WTC11 (cell line): ENCODE results near the gene TTC28. TPM values are rescaled to one million over a fixed set of nuclear protein-coding genes. Genes with fewer than 3 reads are reported as not detected.
"Not testable (repeated sequence)": the region's sequence is repeated elsewhere in the genome, so short reads cannot be mapped to it uniquely, and the experiment has no call there.

Experiments used
- ATAC-seq: fragments of 200-7000 bp; cut with Tn5 transposase; 2 replicates; pipeline ENCODE4 v1.10.0; 2021; ENCODE audit warnings: mild to moderate bottlenecking, moderate library complexity
- CTCF ChIA-PET: fragments of 300-600 bp; sonication (Branson Sonifier 250); formaldehyde crosslinking; loops from one replicate; lab custom pipeline; 2021; ENCODE audit warnings: antibody characterized with exemption; lab: Charles Lee
- POLR2A ChIA-PET: fragments of 350-600 bp; sonication (Branson Sonifier 250); formaldehyde crosslinking; loops from one replicate; lab custom pipeline; 2021; ENCODE audit warnings: antibody characterized with exemption; lab: Charles Lee
- DNase-seq: peaks from one replicate; pipeline ENCODE4 v3.0.0; 2021; ENCODE audit warnings: low spot score
- H3K27ac Mint-ChIP-seq: 2 replicates; pipeline ENCODE4 v1.8.0; 2021; ENCODE audit warnings: mixed read lengths
- H3K27me3 Mint-ChIP-seq: 2 replicates; pipeline ENCODE4 v1.8.0; 2021; ENCODE audit warnings: low read depth, mild to moderate bottlenecking, moderate library complexity, mixed read lengths
- H3K36me3 Mint-ChIP-seq: 2 replicates; pipeline ENCODE4 v1.8.0; 2021; ENCODE audit warnings: mixed read lengths
- H3K4me1 Mint-ChIP-seq: 2 replicates; pipeline ENCODE4 v1.8.0; 2022; ENCODE audit warnings: mixed read lengths
- H3K4me3 Mint-ChIP-seq: 2 replicates; pipeline ENCODE4 v1.8.0; 2021; ENCODE audit warnings: mild to moderate bottlenecking, moderate library complexity, mixed read lengths
- H3K9me3 Mint-ChIP-seq: 2 replicates; pipeline ENCODE4 v1.8.0; 2021; ENCODE audit warnings: mixed read lengths
- ATF2 ChIP-seq: sonication (generic); formaldehyde crosslinking; IDR thresholded peaks from 2 replicates; pipeline ENCODE4 v1.8.1; 2022; ENCODE audit warnings: low read depth, missing genetic modification reagents, borderline replicate concordance
- CTCF ChIP-seq: fragments of 200-600 bp; IDR thresholded peaks from 2 replicates; pipeline ENCODE4 v1.8.0; 2022; ENCODE audit warnings: antibody characterized with exemption
- ERG ChIP-seq: fragments of 250-450 bp; sonication (Bioruptor Pico); IDR thresholded peaks from 2 replicates; pipeline ENCODE4 v1.8.0; 2021; ENCODE audit warnings: mild to moderate bottlenecking
- GABPB1 ChIP-seq: sonication (generic); formaldehyde crosslinking; IDR thresholded peaks from 2 replicates; pipeline ENCODE4 v1.8.1; 2023; ENCODE audit warnings: mild to moderate bottlenecking, missing genetic modification reagents
- IRF1 ChIP-seq: sonication (generic); formaldehyde crosslinking; IDR thresholded peaks from 2 replicates; pipeline ENCODE4 v1.8.0; 2023; ENCODE audit warnings: missing genetic modification reagents
- MXD4 ChIP-seq: fragments of 250-450 bp; sonication (Bioruptor Pico); IDR thresholded peaks from 2 replicates; pipeline ENCODE4 v1.8.0; 2021; ENCODE audit warnings: mild to moderate bottlenecking, moderate library complexity, borderline replicate concordance
- NR3C1 ChIP-seq: sonication (generic); formaldehyde crosslinking; conservative IDR thresholded peaks from 2 replicates; pipeline ENCODE4 v1.8.1; 2023; ENCODE audit warnings: low read depth, mild to moderate bottlenecking, missing genetic modification reagents
- OVOL2 ChIP-seq: fragments of 250-450 bp; sonication (Bioruptor Pico); IDR thresholded peaks from 2 replicates; pipeline ENCODE4 v1.9.0; 2021; ENCODE audit warnings: mild to moderate bottlenecking, borderline replicate concordance
- PREB ChIP-seq: sonication (generic); formaldehyde crosslinking; IDR thresholded peaks from 2 replicates; pipeline ENCODE4 v1.8.1; 2022; ENCODE audit warnings: mild to moderate bottlenecking, missing genetic modification reagents, moderate library complexity, borderline replicate concordance
- SMAD3 ChIP-seq: sonication (generic); formaldehyde crosslinking; IDR thresholded peaks from 2 replicates; pipeline ENCODE4 v1.8.0; 2022; ENCODE audit warnings: missing genetic modification reagents, mild to moderate bottlenecking, borderline replicate concordance
- SP1 ChIP-seq: sonication (generic); formaldehyde crosslinking; conservative IDR thresholded peaks from 2 replicates; pipeline ENCODE4 v1.8.1; 2022; ENCODE audit warnings: missing genetic modification reagents
- STAT6 ChIP-seq: sonication (generic); formaldehyde crosslinking; conservative IDR thresholded peaks from 2 replicates; pipeline ENCODE4 v1.8.1; 2023; ENCODE audit warnings: mild to moderate bottlenecking, low read depth, missing genetic modification reagents, moderate library complexity
- ZBTB21 ChIP-seq: sonication (generic); formaldehyde crosslinking; IDR thresholded peaks from 2 replicates; pipeline ENCODE4 v1.8.1; 2023; ENCODE audit warnings: mild to moderate bottlenecking, missing genetic modification reagents, borderline replicate concordance
- ZNF138 ChIP-seq: sonication (generic); formaldehyde crosslinking; conservative IDR thresholded peaks from 2 replicates; pipeline ENCODE4 v1.8.1; 2022; ENCODE audit warnings: mild to moderate bottlenecking, moderate library complexity, missing genetic modification reagents
- total RNA-seq: library from RNA; stranded (reverse); gene quantifications from 3 replicates; pipeline ENCODE4 v1.2.3, GENCODE V29; 2021

TTC28 gene
- total RNA-seq, 1 experiment from 2014 or later: 13.0 TPM

- Mint-ChIP-seq H3K9me3 (no peaks in the 10 kb centered on the region), H3K36me3 (no peaks in the 10 kb centered on the region), H3K4me1 (peaks cover 4% of the 10 kb centered on the region; the same call in 1 of the 2 replicates), H3K27ac (no peak overlapping the region), H3K4me3 (no peak overlapping the region), H3K27me3 (no peaks in the 10 kb centered on the region)
- no peak for DNase-seq
- ChIA-PET CTCF (no interaction called here), POLR2A (no interaction called here)
- TF ChIP-seq STAT6 (CRISPR knock-in tag) (no peak), ZNF138 (no peak)
- ATAC-seq: no peak
These were observed 111.5 kb downstream of the TTC28 start for GRCh38 chr22:28568099-28568498.

GRCh38 chr22:28566920-28567499, 112.6 kb downstream of the TTC28 start:
- H3K27me3 Mint-ChIP-seq, POLR2A ChIA-PET, H3K27ac Mint-ChIP-seq, CTCF ChIA-PET, H3K4me1 Mint-ChIP-seq, DNase-seq, H3K36me3 Mint-ChIP-seq, H3K4me3 Mint-ChIP-seq, H3K9me3 Mint-ChIP-seq, ATAC-seq: not testable (repeated sequence)

- no peaks in the 10 kb centered on the region for H3K9me3 Mint-ChIP-seq
- ATAC-seq (no peak), DNase-seq (no peak)
- TF ChIP-seq PREB (no peak), IRF1 (CRISPR knock-in tag) (no peak), ERG (CRISPR knock-in tag) (no peak)
- no peak overlapping the region for H3K4me3 Mint-ChIP-seq
- H3K27ac Mint-ChIP-seq: no peak overlapping the region
- H3K27me3 Mint-ChIP-seq: no peaks in the 10 kb centered on the region
- no peaks in the 10 kb centered on the region for H3K4me1 Mint-ChIP-seq
- POLR2A ChIA-PET: no interaction called here
- H3K36me3 Mint-ChIP-seq: no peaks in the 10 kb centered on the region
- CTCF ChIA-PET: no interaction called here
These were observed 116.0 kb downstream of the TTC28 start for GRCh38 chr22:28563636-28564035.

GRCh38 chr22:28562324-28562723, 117.3 kb downstream of the TTC28 start:
- ChIA-PET CTCF (no interaction called here), POLR2A (no interaction called here)
- Mint-ChIP-seq H3K27ac (no peak overlapping the region), H3K4me3 (no peak overlapping the region)
- TF ChIP-seq MXD4 (CRISPR knock-in tag) (no peak), GABPB1 (no peak), SMAD3 (CRISPR knock-in tag) (no peak), OVOL2 (CRISPR knock-in tag) (no peak), NR3C1 (CRISPR knock-in tag) (no peak), CTCF (no peak), ZBTB21 (CRISPR knock-in tag) (no peak), SP1 (CRISPR knock-in tag) (no peak), ATF2 (no peak), PREB (no peak)
- TF ChIP-seq, all 79 proteins: peak for 0
- Mint-ChIP-seq H3K27me3 (no peaks in the 10 kb centered on the region), H3K9me3 (peaks cover 7% of the 10 kb centered on the region), H3K36me3 (no peaks in the 10 kb centered on the region), H3K4me1 (no peaks in the 10 kb centered on the region)
- ATAC-seq (no peak), DNase-seq (no peak)

- DNase-seq, ATAC-seq, H3K4me3 Mint-ChIP-seq, H3K27ac Mint-ChIP-seq, H3K27me3 Mint-ChIP-seq, CTCF ChIA-PET, H3K4me1 Mint-ChIP-seq, H3K36me3 Mint-ChIP-seq: not testable (repeated sequence)
- POLR2A ChIA-PET: interaction anchor here (0.7 kb wide), 1 partner anchor 34 kb away, joined by 3 read pairs; no protein-coding TSS in a partner anchor
- H3K9me3 Mint-ChIP-seq: peaks cover 14% of the 10 kb centered on the region
These were observed 118.9 kb downstream of the TTC28 start for GRCh38 chr22:28560743-28561101.
